EH (cell line): ENCODE results near the gene TMEM135.
"Not testable (repeated sequence)": the region's sequence is repeated elsewhere in the genome, so short reads cannot be mapped to it uniquely, and the experiment has no call there.

Experiments used
- DNase-seq: peaks from one replicate; pipeline ENCODE4 v3.0.0-alpha.2; 2015; ENCODE audit warnings: low read depth

The TMEM135 gene

DNA sequence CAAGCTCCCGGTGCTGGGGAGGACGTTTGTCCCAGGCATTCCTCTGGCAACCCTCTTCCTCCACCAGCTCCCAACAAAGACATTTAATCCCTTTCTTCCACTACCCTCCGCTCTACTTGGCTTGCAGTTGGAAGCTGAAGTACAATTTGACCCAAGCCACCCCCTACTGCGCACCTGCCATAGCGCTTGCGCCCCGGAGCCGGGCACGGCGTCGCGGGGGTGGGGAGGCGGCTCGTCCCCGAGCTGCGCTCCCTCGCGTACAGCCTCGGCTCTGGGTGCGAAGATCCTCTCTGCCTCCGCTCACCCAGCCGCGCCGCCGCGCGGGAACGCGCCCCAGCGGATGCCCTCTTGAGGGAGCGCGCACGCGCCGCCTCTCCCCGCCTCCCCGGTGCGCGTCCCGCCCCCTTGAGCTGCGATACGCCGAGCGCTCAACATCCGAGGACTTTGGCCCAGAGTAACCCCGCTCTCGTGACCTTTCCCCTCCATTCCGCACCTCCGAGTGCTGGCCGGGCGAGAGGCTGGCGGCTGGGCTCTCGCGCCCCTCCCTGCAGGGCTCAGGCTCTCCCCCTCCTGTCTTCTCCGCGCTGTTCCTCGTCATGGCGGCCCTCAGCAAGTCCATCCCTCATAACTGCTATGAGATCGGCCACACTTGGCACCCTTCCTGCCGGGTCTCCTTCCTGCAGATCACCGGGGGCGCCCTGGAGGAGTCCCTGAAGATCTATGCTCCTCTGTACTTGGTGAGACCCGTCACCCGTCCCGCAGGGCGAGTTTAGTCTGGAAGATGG is at the start of gene TMEM135:
Gene TMEM135 (plus strand): TSS at position 485 of the 785 bp plus-strand sequence. CDS start 112 bp downstream, at position 597.
- DNase-seq, result peak; percentile 91

DNA sequence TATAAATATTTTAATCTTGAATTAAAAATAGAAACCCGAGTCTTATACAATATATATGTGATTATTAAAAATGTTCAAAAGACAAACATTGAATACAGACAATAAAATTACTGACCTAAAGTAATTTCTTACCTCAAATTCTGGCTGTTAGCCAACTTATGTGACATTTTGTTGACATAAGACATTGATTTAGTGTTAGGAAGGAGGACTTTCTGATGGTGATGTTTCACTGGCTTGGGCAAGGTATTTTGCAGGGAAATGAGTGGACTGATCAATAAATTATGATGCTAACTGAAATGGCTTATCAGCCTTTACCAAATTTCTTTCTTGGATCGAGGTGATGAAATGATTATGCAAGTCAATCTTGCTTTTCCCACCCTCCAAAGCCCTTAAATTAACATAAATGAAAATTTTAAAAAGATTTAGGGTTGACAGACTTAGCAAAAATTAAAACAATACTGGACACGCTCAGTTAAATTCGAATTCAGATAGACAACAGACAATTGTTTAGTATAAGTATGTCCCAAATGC is 49.3 kb upstream of the TMEM135 start:
- no peak for DNase-seq

DNA sequence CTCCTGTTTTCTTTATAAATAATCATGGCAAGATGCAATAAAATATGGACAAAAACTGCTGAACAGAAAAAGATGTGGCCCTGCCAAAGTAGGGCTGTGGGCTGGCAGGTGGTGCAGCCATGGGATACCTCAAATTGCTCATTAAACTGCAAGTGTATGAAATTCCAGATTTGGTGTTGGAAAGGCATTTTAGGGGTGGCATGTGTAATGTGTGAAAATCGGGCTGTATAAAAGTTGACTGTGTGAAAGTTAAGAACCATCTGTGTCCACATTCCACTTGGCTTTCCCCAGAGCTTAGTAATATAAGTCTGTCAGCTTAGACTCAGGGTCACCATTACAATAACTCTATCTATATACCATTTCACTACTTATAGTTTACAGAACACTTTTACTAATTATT is 47.7 kb upstream of the TMEM135 start:
- peak; percentile 22 for DNase-seq

DNA sequence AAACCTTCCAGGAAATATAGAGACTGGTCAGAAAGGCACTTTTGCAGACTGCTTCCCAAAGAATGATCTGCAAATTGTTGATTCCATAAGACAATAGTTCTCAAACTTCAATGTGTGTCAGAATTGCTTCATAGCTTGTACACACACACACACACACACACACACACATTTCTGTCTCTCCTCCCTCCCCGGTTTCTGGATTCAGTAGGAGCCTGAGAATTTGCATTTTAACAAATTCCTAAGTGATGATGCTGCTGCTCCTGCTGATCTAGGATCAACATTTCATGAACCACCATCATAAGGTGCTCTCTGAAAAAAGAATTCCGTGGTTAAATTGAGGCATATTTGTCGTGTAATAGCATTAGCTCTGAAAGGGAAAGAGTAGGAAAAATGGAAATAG is 47.2 kb upstream of the TMEM135 start:
- peak; percentile 82 for DNase-seq

DNA sequence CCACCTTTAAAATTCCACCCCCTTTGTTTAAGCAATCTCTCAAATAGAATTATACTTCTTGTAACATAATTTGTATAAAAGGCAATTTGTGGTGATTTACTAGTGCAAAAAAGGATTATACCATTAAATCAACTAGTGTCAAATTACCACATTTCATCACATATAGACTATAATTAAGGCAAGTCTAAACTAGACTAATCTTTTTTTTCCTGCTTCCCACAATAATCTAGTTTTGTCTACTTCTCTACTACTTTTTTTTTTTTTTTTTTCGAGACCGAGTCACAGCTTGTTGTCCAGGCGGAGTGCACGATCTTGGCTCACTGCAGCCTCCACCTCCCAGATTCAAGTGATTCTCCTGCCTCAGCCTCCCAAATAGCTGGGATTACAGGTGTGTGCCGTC is 46.4 kb upstream of the TMEM135 start:
- no peak for DNase-seq

DNA sequence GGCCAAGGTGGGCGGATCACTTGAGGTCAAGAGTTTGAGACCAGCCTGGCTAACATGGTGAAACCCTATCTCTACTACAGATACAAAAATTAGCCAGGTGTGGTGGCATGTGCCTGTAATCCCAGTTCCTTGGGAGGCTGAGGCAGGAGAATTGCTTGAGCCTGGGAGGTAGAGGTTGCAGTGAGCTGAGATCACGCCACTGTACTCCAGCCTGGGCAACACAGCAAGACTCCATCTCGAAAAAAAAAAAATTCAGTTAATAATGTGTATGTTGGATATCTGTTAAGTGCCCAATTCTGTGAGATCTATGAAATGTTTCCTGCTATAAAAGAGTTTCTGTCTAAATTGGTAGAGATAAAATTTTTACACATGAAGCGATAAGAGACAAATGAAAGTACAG is 45.4 kb upstream of the TMEM135 start:
- not testable (repeated sequence) for DNase-seq

DNA sequence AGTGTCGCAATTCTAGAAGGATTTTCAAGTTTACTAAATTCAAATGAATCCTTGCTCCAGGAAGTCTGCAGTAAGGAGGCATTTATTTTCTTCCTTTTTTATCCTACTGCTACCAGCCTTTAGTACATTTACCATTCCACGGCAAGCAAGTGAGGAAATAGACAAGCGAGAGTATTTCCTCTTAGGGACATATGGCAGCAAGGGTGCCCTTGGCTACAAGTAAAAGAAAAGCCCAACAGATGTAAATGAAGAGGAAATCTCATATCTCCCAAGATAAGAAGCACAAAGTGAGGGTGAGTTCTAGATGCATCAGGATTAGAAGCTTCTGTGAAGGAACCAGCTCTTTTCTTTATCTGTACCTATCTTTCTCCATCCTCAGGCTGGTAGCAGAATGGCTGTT is 44.7 kb upstream of the TMEM135 start:
- no peak for DNase-seq

DNA sequence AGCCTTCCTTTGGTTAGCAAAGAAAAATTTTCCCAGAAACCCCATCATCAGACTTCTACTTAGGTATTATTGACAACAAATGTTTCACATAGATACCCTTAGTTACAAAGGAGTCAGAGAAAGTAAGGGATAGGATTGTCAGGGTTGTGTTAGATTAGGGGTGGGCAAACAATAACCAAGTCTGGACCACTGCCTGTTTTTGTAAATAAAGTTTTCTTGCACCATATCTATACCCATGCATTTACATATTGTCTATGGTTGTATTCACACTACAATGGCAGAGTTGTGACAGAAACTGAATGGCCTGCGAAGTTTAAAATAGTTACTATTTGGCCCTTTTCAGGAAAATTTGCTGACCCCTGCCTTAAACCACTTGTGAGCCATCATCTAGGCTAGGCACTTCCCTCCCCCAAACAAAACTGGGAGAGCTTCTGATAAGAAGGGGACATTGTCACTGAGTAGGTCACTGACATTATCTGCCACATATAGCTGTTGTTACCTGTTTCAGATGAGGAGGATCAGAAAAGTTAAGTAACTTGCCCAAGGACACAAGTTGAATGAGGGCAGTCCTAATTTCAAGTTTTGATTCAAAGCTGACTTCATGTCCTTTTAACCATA is 40.7 kb upstream of the TMEM135 start:
- no peak for DNase-seq

DNA sequence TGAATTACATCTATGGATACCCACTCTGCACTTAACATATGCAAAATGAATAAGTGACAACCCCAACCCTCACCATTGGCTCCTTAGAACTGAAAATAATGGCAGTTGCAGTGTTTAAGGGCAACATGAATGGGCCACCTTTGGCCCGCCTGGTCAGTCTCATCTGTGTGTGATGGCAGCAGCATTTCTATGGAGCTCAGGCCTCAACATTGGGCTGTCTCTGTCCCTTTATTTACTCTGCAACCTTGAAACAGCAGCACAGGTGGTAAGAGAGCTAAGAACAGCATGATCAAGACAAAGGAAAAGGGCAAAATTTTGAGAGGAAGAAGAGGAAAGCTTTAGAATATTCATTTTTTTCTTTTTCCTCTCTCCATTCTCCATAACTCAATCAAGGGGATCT is 38.3 kb upstream of the TMEM135 start:
- no peak for DNase-seq

DNA sequence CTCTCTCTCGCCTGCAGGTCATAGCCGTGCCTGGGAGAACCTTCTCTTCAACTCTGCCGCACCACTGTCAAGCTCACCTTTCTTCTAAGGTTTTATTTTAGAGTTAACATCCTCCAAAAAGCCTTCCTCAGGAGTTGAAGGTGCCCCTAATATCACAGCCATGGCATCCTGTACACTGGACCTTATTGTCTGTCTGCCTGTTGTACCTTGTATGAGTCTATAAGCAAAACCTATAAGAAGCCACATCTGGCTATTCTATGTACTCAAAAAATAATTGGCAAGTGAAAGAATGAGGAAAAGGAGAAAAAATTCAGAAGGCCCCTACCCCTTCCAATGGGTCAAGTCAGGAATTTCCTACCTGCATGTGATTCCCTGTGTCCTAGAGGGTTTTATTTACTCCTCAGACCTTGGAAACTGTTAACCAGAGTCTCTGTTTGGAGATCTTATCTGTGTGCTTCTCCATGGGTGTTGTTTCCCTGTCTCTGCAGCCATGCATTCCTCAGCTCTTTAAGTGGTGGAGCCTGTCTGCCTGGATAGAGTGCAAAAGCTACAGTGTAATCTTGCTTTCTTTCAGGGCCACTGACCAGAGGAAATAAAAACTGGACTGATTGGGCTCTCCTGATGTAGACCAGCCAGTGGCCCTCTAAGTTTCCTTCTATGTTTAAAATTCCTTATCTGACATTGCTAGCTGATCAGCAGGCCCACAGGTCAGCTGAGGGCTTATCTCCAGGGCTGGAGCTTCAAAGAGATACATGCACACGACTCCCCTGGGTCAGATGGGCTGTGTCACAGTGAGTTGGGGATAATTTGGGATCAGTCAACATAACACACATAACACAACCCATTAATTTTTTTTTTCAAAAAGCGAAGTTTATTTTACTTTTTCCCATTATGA is 37.6 kb upstream of the TMEM135 start:
- peak; percentile 64 for DNase-seq

DNA sequence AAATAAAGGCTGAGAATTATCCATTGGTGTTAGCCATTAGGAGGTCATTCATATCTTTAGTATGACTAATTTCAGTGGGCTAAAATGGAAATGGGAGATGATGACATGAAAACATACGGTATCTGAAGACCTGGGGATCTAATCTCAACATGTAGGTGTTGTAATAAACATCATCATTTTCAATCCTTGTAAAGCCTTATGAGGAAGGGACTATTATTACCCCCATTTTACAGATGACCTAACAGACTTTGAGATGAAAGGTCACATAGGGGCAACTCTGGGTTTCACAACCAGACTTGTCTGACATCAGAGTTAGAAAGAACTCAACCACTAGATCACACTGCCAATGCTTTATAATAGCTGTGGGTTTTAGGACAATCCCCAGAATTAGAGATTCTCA is 34.8 kb upstream of the TMEM135 start:
- DNase-seq, result no peak

DNA sequence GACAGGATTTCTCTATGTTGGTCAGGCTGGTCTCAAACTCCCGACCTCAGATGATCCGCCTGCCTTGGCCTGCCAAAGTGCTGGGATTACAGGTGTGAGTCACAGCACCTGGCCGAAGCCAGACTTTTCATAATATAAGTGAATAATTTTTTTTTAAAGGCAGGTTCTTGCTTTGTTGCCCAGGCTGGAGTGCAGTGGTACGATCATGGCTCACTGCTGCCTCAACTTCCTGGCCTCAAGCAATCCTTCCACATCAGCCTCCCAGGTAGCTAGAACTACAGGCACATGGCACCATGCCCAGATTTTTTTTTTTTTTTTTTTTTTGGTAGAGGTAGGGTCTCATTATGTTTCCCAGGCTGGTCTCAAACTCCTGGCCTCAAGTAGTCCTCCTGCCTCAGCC is 33.5 kb upstream of the TMEM135 start:
- DNase-seq, result not testable (repeated sequence)

DNA sequence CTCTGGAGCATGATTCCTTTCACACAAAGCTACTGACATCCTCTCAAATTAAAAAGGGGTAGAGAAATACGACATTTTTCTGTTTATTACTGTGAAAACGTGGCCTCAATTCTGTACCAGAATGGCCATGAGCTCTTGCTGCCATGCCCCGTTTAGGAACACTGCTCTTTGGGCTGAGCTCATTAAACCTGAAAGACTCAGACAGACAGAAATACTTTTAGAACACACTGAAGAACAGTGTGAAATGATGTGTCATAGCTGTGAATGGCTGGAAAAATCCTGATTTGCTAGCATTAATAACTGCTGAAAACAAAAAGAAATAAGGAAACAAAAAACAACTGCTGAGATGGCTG is 32.2 kb upstream of the TMEM135 start:
- DNase-seq, result no peak

DNA sequence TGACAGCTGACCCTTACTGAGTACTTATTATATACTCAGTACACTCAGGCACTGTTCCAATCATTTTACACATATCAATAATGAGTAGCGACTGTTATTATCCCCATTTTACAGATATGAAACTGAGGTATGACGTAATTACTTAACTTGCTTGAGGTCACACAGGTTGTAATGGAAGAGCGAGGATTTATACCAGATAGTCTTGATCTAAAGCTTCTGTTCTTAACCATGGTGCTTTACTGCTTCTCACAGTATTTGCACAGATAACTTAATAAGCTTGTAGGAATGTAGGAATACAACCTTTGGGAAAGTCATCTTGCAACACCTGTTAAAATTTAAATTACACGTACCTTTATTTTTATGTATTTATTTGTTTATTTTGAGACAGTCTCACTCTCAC is 31.7 kb upstream of the TMEM135 start:
- no peak for DNase-seq

DNA sequence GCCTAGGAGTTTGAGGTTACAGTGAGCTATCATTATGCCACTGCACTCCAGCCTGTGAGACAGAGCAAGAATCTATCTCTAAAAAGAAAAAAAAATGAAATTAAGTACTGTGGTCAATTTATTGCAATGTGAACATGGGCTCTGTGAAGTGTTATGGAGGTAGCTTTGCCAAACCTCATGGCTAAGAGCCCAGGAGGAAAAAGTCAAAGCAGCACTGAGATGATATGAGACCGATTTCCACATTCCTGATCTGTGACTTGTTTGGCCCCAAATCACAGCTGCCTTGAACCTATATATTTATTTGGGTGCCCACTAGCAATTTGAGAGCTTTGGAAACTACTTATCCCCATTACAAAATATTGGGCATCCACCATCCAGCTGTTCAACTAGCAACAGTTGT is 29.8 kb upstream of the TMEM135 start:
- DNase-seq, result peak; percentile 35

DNA sequence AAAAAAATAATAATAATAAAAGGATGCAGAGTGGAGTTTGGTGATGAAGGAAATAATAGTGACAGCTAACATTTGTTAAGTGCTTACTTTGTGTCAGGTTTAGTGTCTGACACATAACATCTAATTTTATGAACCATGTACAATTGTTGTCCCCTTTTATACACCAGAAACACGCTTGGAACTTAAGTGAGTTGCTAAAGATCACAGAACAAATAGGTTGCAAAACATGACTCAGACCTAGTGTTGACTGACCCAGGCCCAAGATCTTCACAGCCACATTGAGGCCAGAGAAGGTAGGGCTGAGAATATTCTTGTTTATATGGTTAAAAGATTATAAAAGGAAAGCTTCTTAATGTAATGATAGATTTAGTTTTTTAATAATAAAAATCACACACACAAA is 25.6 kb upstream of the TMEM135 start:
- DNase-seq, result no peak

DNA sequence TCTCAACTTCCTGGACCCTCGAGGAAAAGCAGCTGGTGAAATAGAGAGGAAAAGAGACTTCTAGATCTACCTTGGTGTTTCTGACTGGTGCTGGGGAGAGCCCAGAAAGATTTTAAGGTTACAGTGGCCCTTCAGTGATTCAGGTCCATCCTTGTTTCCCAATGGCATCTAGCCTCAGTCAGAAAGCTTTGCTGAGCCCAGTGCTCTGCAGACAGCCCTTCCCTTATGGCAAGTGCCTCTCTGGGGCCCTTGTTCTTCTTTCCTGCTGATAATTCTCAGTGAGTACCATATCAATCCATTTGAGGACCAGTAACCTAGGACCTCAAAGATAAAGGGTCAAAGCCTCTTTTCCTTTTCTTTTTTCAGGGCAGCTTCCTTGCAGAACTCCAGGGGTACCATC is 25.1 kb upstream of the TMEM135 start:
- no peak for DNase-seq

DNA sequence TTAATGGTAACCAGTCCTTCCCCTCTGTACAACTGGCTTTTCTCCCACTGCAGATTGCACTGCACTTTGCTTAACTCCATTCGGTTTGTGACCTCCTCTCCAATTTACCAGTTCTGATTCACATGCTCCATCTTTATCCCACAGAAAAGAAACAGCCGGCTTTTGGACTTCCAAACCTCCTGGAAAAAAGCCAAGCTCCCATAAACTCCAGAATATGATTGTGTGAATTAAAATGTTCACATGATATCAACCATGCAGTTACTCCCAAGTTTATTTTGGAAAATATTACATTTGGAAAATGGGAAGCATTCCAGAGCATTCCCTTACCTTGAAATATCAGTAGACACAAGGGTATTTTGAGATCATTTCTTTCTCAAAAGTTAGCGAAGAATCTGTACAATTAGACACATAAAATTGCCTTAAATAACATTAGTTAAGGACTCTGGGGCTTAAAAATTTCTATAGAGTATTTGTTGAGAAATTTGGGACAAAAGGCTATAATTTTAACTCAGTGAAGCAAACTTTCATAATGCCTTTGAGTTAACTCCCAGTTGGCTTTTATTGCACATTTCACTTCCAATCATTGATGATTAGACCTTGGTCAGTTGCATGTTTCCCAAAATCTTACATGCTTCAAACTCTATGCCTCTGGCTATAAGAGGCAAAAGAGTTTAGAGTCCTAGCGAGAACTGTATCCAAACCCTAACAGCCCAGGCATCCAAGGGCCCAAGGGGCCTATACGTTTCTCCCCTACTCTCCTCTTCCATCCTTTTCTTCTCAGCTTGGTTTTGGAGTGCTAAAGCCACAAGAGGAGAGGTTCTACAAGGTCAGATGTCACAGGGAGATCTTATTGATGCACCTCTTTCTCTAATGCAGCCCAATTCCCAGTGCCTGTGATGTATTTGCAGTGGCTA is 23.6 kb upstream of the TMEM135 start:
- no peak for DNase-seq

DNA sequence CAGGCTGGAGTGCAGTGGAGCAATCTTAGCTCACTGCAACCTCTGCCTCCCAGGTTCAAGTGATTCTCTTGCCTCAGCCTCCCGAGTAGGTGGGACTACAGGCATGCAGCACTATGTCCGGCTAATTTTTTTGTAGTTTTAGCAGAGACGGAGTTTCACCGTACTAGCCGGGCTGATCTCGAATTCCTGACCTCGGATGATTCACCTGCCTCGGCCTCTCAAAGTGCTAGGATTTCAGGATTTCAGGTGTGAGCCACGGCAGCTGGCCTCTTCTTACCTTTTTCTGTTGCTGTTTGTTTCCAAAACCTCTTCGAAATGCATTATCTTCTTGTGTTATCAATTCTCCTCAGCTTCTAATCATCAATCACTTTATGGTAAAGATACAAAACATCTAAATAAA is 22.1 kb upstream of the TMEM135 start:
- DNase-seq, result no peak

DNA sequence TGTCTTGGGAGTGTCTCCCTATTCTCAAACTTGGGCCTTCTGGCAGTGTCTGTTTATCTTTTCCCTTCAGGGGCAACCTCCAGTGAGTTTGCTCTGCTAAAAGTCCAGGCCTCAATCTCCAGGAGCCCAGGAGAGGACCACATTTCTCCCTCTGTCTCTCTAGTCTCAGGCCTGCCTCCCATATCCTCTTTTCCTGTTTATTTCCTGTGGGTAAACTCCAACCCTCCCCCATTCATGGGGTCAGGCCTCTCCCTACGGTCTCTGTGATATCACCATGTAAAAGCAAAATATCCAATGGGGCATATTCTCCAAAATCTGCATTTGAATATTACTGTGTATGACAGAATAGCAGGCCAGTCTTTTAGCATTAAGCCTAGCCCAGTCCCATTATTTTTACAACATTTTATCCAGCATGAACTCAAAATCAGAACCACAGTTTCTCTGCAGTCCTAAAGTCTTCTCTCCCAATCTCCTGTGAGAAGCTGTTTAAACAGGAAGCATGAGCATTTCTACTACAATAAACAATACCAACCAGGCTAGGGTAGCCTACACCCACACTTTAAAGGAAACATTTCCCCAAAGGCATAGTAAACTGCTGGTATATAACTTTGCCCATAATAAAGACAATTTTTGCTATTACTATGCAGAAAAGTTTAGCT is 18.0 kb upstream of the TMEM135 start:
- no peak for DNase-seq

DNA sequence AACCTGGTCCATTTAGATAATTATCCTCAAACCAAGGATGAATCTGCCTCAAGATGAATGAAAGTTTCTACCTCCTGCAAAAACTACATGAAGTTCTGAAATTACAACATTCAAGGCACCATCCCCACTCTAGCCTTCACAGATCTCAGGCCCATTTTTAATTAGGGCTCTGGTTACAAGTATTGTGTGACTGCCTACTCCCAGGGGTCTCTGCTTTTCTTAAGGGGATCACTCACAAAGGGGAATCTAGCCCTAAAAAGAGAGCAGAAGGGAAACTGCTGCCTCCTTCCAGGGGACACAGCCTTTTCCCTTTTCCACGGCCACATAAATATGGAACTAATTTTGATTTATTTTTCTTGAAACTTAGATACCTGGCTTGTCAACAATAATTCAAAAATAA is 17.4 kb upstream of the TMEM135 start:
- DNase-seq, result no peak
